ENCODE data around the gene ISOC1.

Gene ISOC1

DNA sequence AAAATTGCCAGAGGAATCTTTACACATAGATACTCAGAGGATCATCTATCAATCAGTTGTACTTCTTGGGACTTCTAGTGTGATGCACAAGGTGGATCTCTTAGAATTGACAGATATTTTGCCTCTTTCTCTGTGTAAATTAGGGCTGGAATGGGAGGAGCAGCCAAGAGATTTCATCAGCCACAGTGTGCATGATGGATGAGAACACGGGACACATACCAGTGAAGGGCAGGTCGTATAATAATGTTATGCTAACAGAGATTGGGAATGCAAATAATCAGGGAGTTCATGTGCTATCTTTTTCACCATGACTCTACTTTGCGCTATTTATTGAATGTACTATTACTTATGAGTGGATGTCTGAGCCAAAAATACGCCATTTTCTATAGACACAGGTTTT, 43.3 kb upstream of the ISOC1 start:
- H3K23ac ChIP-seq (ENCODE audit: low read length) = no peak overlapping the region

DNA sequence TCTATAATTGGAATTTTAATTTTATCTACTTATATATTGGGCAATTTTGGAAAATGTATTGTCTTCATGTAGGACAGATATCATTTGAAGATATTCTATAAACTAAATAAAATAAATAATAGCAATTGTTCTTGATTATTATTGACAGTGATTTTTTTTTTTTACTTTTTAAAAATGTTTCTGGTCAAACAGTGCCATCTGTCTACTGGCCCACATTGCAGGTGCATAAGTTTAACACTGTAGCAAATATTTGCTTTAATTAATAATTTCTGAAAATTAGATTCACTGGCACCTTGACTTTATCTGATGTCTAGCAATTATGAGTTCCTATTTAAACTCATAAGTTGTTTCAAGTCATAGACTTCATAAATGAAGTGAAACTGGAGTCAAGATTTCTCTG, 41.1 kb upstream of the ISOC1 start:
- Histone ChIP-seq H3K79me2 (ENCODE audit: control insufficient read depth, insufficient read depth, low read length, poor library complexity) (no peaks in the 10 kb centered on the region), H4K8ac (ENCODE audit: low read depth, low read length) (no peak overlapping the region), H3K23ac (ENCODE audit: low read length) (no peak overlapping the region), H3K79me1 (ENCODE audit: low read length) (no peaks in the 10 kb centered on the region), H3K27ac (ENCODE audit: low read depth, low read length) (no peak overlapping the region), H2AK5ac (ENCODE audit: low read length) (no peak overlapping the region), H3K36me3 (ENCODE audit: control insufficient read depth in 1 of 2, insufficient read depth in 2 of 2, low read length in 2 of 2) (no peaks in the 10 kb centered on the region), H4K91ac (ENCODE audit: low read depth, low read length) (no peak overlapping the region), H3K4me2 (ENCODE audit: low read length) (no peak overlapping the region), H3K18ac (ENCODE audit: low read length) (no peak overlapping the region), H3K4me1 (ENCODE audit: control insufficient read depth in 1 of 2, insufficient read depth in 2 of 2, low read length in 2 of 2) (no peaks in the 10 kb centered on the region), H3K4ac (ENCODE audit: low read depth, low read length) (no peak overlapping the region), H3K14ac (ENCODE audit: low read length) (no peak overlapping the region), H2BK120ac (ENCODE audit: insufficient read depth, low read length, poor library complexity) (no peak overlapping the region), H2BK5ac (ENCODE audit: low read depth, low read length, poor library complexity) (no peak overlapping the region), H3K4me3 (ENCODE audit: low read depth, low read length) (no peak overlapping the region), H3K27me3 (ENCODE audit: insufficient read depth, low read length) (no peaks in the 10 kb centered on the region), H3K9ac (ENCODE audit: low read length) (no peak overlapping the region), H2AFZ (ENCODE audit: insufficient read depth, low read length, poor library complexity) (no peak overlapping the region), H2BK12ac (ENCODE audit: low read length) (no peak overlapping the region), H4K12ac (ENCODE audit: low read depth, low read length) (no peak overlapping the region), H3K9me3 (ENCODE audit: insufficient read depth, low read depth, low read length) (no peaks in the 10 kb centered on the region)
- DNase-seq = no peak

More for the DNA sequence above, 43.3 kb upstream of the ISOC1 start:
- Histone ChIP-seq H3K4me1 (ENCODE audit: control insufficient read depth in 1 of 2, insufficient read depth in 2 of 2, low read length in 2 of 2) (no peaks in the 10 kb centered on the region), H2BK12ac (ENCODE audit: low read length) (no peak overlapping the region), H3K79me1 (ENCODE audit: low read length) (no peaks in the 10 kb centered on the region), H3K27me3 (ENCODE audit: insufficient read depth, low read length) (no peaks in the 10 kb centered on the region), H2AK5ac (ENCODE audit: low read length) (no peak overlapping the region), H3K14ac (ENCODE audit: low read length) (no peak overlapping the region), H4K8ac (ENCODE audit: low read depth, low read length) (no peak overlapping the region), H3K9me3 (ENCODE audit: insufficient read depth, low read depth, low read length) (no peaks in the 10 kb centered on the region), H3K9ac (ENCODE audit: low read length) (no peak overlapping the region), H3K36me3 (ENCODE audit: control insufficient read depth in 1 of 2, insufficient read depth in 2 of 2, low read length in 2 of 2) (no peaks in the 10 kb centered on the region), H2BK120ac (ENCODE audit: insufficient read depth, low read length, poor library complexity) (no peak overlapping the region), H3K4ac (ENCODE audit: low read depth, low read length) (no peak overlapping the region), H4K91ac (ENCODE audit: low read depth, low read length) (no peak overlapping the region), H2BK5ac (ENCODE audit: low read depth, low read length, poor library complexity) (no peak overlapping the region), H3K4me3 (ENCODE audit: low read depth, low read length) (no peak overlapping the region), H3K79me2 (ENCODE audit: control insufficient read depth, insufficient read depth, low read length, poor library complexity) (no peaks in the 10 kb centered on the region), H3K27ac (ENCODE audit: low read depth, low read length) (no peak overlapping the region), H4K12ac (ENCODE audit: low read depth, low read length) (no peak overlapping the region), H2AFZ (ENCODE audit: insufficient read depth, low read length, poor library complexity) (no peak overlapping the region), H3K18ac (ENCODE audit: low read length) (no peak overlapping the region), H3K4me2 (ENCODE audit: low read length) (no peak overlapping the region)
- no CpG with 5 or more reads among the region's 4 CpGs for WGBS (ENCODE audit: extremely low coverage, insufficient coverage, insufficient read length)
- DNase-seq = peak in 1 of 2 donors; percentile 45

DNA sequence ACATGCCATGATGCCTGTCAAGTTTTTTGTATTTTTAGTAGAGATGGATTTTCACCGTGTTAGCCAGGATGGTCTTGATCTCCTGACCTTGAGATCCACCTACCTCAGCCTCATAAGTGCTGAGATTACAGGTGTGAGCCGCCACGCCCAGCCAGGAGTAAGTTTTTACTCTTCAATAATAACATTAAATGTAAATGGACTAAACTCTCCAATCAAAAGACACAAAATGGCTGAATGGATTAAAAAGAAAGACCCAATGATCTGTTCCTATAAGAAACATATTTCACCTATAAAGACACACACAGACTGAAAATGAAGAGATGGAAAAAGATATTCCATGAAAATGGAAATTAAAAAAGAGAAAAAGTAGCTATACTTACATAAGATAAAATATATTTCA, 37.2 kb upstream of the ISOC1 start:
- no peaks in the 10 kb centered on the region for H3K4me1 ChIP-seq (ENCODE audit: control insufficient read depth in 1 of 2, insufficient read depth in 2 of 2, low read length in 2 of 2)
- H4K12ac ChIP-seq (ENCODE audit: low read depth, low read length) = no peak overlapping the region
- no peak overlapping the region for H3K18ac ChIP-seq (ENCODE audit: low read length)
- H3K27ac ChIP-seq (ENCODE audit: low read depth, low read length) = no peak overlapping the region
- no peaks in the 10 kb centered on the region for H3K27me3 ChIP-seq (ENCODE audit: insufficient read depth, low read length)
- H3K79me1 ChIP-seq (ENCODE audit: low read length) = no peaks in the 10 kb centered on the region
- WGBS (ENCODE audit: extremely low coverage, insufficient coverage, insufficient read length) = no CpG with 5 or more reads among the region's 3 CpGs
- no peak overlapping the region for H3K9ac ChIP-seq (ENCODE audit: low read length)
- H3K14ac ChIP-seq (ENCODE audit: low read length) = no peak overlapping the region
- no peak overlapping the region for H3K4me2 ChIP-seq (ENCODE audit: low read length)
- H2AK5ac ChIP-seq (ENCODE audit: low read length) = no peak overlapping the region
- no peak overlapping the region for H2AFZ ChIP-seq (ENCODE audit: insufficient read depth, low read length, poor library complexity)
- H4K91ac ChIP-seq (ENCODE audit: low read depth, low read length) = no peak overlapping the region
- no peaks in the 10 kb centered on the region for H3K36me3 ChIP-seq (ENCODE audit: control insufficient read depth in 1 of 2, insufficient read depth in 2 of 2, low read length in 2 of 2)
- no peaks in the 10 kb centered on the region for H3K79me2 ChIP-seq (ENCODE audit: control insufficient read depth, insufficient read depth, low read length, poor library complexity)
- no peak overlapping the region for H3K4me3 ChIP-seq (ENCODE audit: low read depth, low read length)
- no peak overlapping the region for H3K23ac ChIP-seq (ENCODE audit: low read length)
- no peak overlapping the region for H4K8ac ChIP-seq (ENCODE audit: low read depth, low read length)
- no peak for DNase-seq
- no peaks in the 10 kb centered on the region for H3K9me3 ChIP-seq (ENCODE audit: insufficient read depth, low read depth, low read length)
- H2BK5ac ChIP-seq (ENCODE audit: low read depth, low read length, poor library complexity) = no peak overlapping the region
- no peak overlapping the region for H2BK12ac ChIP-seq (ENCODE audit: low read length)
- no peak overlapping the region for H2BK120ac ChIP-seq (ENCODE audit: insufficient read depth, low read length, poor library complexity)
- no peak overlapping the region for H3K4ac ChIP-seq (ENCODE audit: low read depth, low read length)

DNA sequence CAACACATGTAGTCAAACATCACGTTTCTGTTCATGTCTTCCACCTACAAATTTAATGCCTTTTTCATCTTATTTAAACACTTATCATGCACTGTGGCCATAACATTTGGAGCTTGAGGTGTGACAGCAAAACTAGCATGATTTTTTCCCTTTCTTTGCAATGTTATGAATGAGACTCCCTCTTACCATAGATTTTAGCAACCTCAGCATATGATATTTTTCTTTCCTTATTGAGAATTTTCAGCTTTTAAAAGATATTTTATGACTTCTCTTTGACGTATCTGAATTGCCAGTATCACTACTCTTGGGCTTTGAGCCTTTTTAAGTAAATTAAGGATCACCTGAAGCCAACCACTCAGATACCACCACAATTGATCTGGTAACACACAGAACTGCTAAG, 32.7 kb upstream of the ISOC1 start:
- no peak for DNase-seq
- H4K8ac ChIP-seq (ENCODE audit: low read depth, low read length) = no peak overlapping the region
- no peak overlapping the region for H3K4ac ChIP-seq (ENCODE audit: low read depth, low read length)
- H4K91ac ChIP-seq (ENCODE audit: low read depth, low read length) = no peak overlapping the region
- H3K79me1 ChIP-seq (ENCODE audit: low read length) = no peaks in the 10 kb centered on the region
- no peak overlapping the region for H4K12ac ChIP-seq (ENCODE audit: low read depth, low read length)
- no peaks in the 10 kb centered on the region for H3K27me3 ChIP-seq (ENCODE audit: insufficient read depth, low read length)
- no CpG with 5 or more reads among the region's 2 CpGs for WGBS (ENCODE audit: extremely low coverage, insufficient coverage, insufficient read length)
- no peaks in the 10 kb centered on the region for H3K4me1 ChIP-seq (ENCODE audit: control insufficient read depth in 1 of 2, insufficient read depth in 2 of 2, low read length in 2 of 2)
- no peak overlapping the region for H3K23ac ChIP-seq (ENCODE audit: low read length)
- H2AFZ ChIP-seq (ENCODE audit: insufficient read depth, low read length, poor library complexity) = no peak overlapping the region
- no peak overlapping the region for H2BK12ac ChIP-seq (ENCODE audit: low read length)
- no peak overlapping the region for H2BK5ac ChIP-seq (ENCODE audit: low read depth, low read length, poor library complexity)
- no peak overlapping the region for H3K18ac ChIP-seq (ENCODE audit: low read length)
- H3K4me2 ChIP-seq (ENCODE audit: low read length) = no peak overlapping the region
- H3K36me3 ChIP-seq (ENCODE audit: control insufficient read depth in 1 of 2, insufficient read depth in 2 of 2, low read length in 2 of 2) = no peaks in the 10 kb centered on the region
- H3K14ac ChIP-seq (ENCODE audit: low read length) = no peak overlapping the region
- H3K9me3 ChIP-seq (ENCODE audit: insufficient read depth, low read depth, low read length) = no peaks in the 10 kb centered on the region
- no peak overlapping the region for H3K27ac ChIP-seq (ENCODE audit: low read depth, low read length)
- no peak overlapping the region for H2AK5ac ChIP-seq (ENCODE audit: low read length)
- H3K79me2 ChIP-seq (ENCODE audit: control insufficient read depth, insufficient read depth, low read length, poor library complexity) = no peaks in the 10 kb centered on the region
- H3K9ac ChIP-seq (ENCODE audit: low read length) = no peak overlapping the region
- H3K4me3 ChIP-seq (ENCODE audit: low read depth, low read length) = no peak overlapping the region
- H2BK120ac ChIP-seq (ENCODE audit: insufficient read depth, low read length, poor library complexity) = no peak overlapping the region
